ENCODE measurements around the gene TMCO5A. TPM values are rescaled to one million over a fixed set of nuclear protein-coding genes. Genes with fewer than 3 reads are reported as not detected.

TMCO5A gene
- total and polyA plus RNA-seq, 2 of the 13 experiments (the other 11 are each of a cell fraction or from before 2014, with no cell fraction given) = not detected

GRCh38 chr15:37929238-37929637 is 5.2 kb upstream of the TMCO5A start:
- Histone ChIP-seq H3K4me1 (ENCODE audit: insufficient read depth, low read length) (no peaks in the 10 kb centered on the region), H2AFZ (ENCODE audit: low read length) (no peak overlapping the region), H3K4me2 (ENCODE audit: low read depth, low read length) (no peak overlapping the region), H3K27me3 (ENCODE audit: control insufficient read depth in 1 of 2, insufficient read depth in 2 of 2, low read length in 2 of 2) (no peaks in the 10 kb centered on the region), H3K9ac (ENCODE audit: insufficient read depth, low read depth, low read length) (no peak overlapping the region), H4K20me1 (ENCODE audit: insufficient read depth, low read length) (no peaks in the 10 kb centered on the region), H3K4me3 (replicated peaks in 1 of 3; ENCODE audit: insufficient read depth in 1 of 3, low read depth in 2 of 3, low read length in 3 of 3) (no peak overlapping the region), H3K36me3 (replicated peaks in 1 of 2; ENCODE audit: control insufficient read depth in 1 of 2, insufficient read depth in 2 of 2, low read length in 2 of 2) (no peaks in the 10 kb centered on the region), H3K9me3 (ENCODE audit: low read length) (no peaks in the 10 kb centered on the region), H3K27ac (ENCODE audit: extremely low read length, insufficient read depth, low read length) (no peak overlapping the region), H3K79me2 (ENCODE audit: insufficient read depth, low read length) (no peaks in the 10 kb centered on the region)
- FAIRE-seq = no peak
- in situ Hi-C loops (cut with HindIII; ENCODE audit: extremely low pct_ligation_motif_present, low pct_unique_long_range_greater_than_20kb) = no loop called here
- POLR2A ChIA-PET = no interaction called here
- no TSS peak for BruUV-seq (replicated peaks)
- 0% methylated on average over 1 of the region's 1 CpG for WGBS (ENCODE audit: low lambda C conversion rate)
- CTCF ChIA-PET (ENCODE audit: low intra/inter-chr PET ratio, low total read pairs) = no interaction called here
- intact Hi-C loops (cut with micrococcal nuclease; ENCODE audit: unreplicated experiment) = no loop called here
- no peak for ATAC-seq
- DNase-seq (ENCODE audit: low spot score) = no peak
- TF ChIP-seq THAP9 (CRISPR knock-in tag; IDR thresholded peaks at IDR 0.05; ENCODE audit: borderline replicate concordance) (no peak), ZNF563 (CRISPR knock-in tag; IDR thresholded peaks at IDR 0.05) (no peak), TEF (CRISPR knock-in tag; IDR thresholded peaks at IDR 0.05) (no peak), NONO (IDR thresholded peaks at IDR 0.05) (no peak), NONO (CRISPR knock-in tag; conservative IDR thresholded peaks at IDR 0.05) (no peak), ZNF136 (CRISPR knock-in tag; IDR thresholded peaks at IDR 0.05; ENCODE audit: low read depth) (no peak), ZNF292 (CRISPR knock-in tag; IDR thresholded peaks at IDR 0.05; ENCODE audit: borderline replicate concordance, low read depth) (no peak), RELA (CRISPR knock-in tag; IDR thresholded peaks at IDR 0.05) (no peak), RXRB (CRISPR knock-in tag; IDR thresholded peaks at IDR 0.05; ENCODE audit: borderline replicate concordance) (no peak), ARNT (IDR thresholded peaks at IDR 0.05) (no peak), ZNF576 (CRISPR knock-in tag; IDR thresholded peaks at IDR 0.05) (no peak), MLXIP (CRISPR knock-in tag; IDR thresholded peaks at IDR 0.05; ENCODE audit: borderline replicate concordance) (no peak), ARHGAP35 (CRISPR knock-in tag; IDR thresholded peaks at IDR 0.05; ENCODE audit: borderline replicate concordance) (no peak), PCBP2 (optimal IDR thresholded peaks at IDR 0.05; ENCODE audit: low read depth, low read length, poor library complexity, severe bottlenecking) (no peak), FOXC1 (CRISPR knock-in tag; IDR thresholded peaks at IDR 0.05; ENCODE audit: borderline replicate concordance) (no peak), TBL1XR1 (IDR thresholded peaks at IDR 0.05; ENCODE audit: borderline replicate concordance, low read length, partially characterized antibody) (no peak), TCF7L2 (IDR thresholded peaks at IDR 0.05; ENCODE audit: low read depth, low read length) (no peak), ZNF335 (CRISPR knock-in tag; IDR thresholded peaks at IDR 0.05) (no peak), ZNF230 (CRISPR knock-in tag; IDR thresholded peaks at IDR 0.05) (no peak), ZNF550 (CRISPR knock-in tag; IDR thresholded peaks at IDR 0.05; ENCODE audit: borderline replicate concordance) (no peak)
